ENCODE data around the gene CKLF. TPM values are rescaled to one million over a fixed set of nuclear protein-coding genes. Genes with fewer than 3 reads are reported as not detected.
"Not testable (repeated sequence)": the region's sequence is repeated elsewhere in the genome, so short reads cannot be mapped to it uniquely, and the experiment has no call there.

The CKLF gene
- total RNA-seq, 1 donor from 2014 or later, result 25.4 TPM

- DNase-seq (ENCODE audit: low read depth), result no peak
Measured at GRCh38 chr16:66592241-66592640, 39.9 kb downstream of the CKLF start.

- no peak for DNase-seq (ENCODE audit: low read depth)
Measured at GRCh38 chr16:66592814-66593213, 40.4 kb downstream of the CKLF start.

DNA sequence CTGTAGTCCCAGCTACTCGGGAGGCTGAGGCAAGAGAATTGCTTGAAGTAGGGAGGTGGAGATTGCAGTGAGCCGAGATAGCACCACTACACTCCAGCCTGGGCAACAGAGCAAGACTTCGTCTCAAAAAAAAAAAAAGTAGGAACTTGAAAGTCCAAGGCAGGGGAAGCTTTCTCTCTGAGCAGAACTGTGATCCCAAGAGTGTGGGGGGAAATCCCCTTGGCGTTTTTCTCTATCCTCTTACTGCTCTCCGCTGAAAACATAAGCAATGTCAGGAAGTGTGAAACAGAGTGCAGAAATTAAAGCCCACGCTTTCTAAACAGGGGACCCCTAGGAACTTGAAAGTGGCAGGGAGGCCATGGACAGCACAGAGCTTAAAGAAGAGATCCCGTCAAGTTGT, 42.4 kb downstream of the CKLF start:
- DNase-seq (ENCODE audit: low read depth), result no peak

DNA sequence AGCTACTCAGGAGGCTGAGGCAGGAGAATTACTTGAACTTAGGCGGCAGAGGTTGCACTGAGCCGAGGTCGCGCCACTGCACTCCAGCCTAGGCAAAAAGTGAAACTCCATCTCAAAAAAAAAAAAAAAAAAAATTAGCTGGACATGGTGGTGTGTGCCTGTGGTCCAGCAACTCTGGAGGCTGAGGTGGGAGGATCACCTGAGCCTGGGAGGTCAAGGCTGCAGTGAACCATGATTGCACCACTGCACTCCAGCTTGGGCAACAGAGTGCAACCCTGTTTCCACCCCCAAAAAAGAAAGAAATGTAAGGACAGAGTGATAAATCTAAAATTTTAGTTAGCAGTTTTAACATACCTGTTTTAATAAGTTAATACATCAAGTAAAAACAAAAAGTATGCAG, 44.2 kb downstream of the CKLF start:
- not testable (repeated sequence) for DNase-seq (ENCODE audit: low read depth)

GRCh38 chr16:66596986-66597848, 44.8 kb downstream of the CKLF start:
- DNase-seq (ENCODE audit: low read depth), result no peak

DNA sequence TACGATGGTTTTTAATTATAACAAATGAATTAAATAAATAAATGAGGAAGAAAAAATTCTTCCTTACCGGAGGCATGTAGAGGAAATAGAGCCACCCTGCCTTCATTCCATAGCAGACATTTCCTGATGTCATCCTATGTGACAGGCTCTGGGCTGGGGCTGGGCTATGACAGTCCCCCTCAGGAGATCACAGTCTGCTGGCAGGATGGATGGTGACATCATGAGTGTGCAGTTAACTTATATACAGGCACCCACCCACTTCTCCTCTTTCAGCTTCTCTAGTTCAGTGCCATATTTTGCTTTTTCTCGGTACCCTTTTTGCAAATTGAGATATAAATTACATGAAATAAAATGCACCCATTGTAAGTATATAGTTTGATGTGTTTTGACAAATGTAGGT, 45.7 kb downstream of the CKLF start:
- no peak for DNase-seq (ENCODE audit: low read depth)

- DNase-seq (ENCODE audit: low read depth), result no peak
Measured at GRCh38 chr16:66599726-66600125, 47.4 kb downstream of the CKLF start.

GRCh38 chr16:66600477-66600876, 48.1 kb downstream of the CKLF start:
- no peak for DNase-seq (ENCODE audit: low read depth)

- DNase-seq (ENCODE audit: low read depth), result no peak
Measured at GRCh38 chr16:66601471-66601870, 49.1 kb downstream of the CKLF start.

DNA sequence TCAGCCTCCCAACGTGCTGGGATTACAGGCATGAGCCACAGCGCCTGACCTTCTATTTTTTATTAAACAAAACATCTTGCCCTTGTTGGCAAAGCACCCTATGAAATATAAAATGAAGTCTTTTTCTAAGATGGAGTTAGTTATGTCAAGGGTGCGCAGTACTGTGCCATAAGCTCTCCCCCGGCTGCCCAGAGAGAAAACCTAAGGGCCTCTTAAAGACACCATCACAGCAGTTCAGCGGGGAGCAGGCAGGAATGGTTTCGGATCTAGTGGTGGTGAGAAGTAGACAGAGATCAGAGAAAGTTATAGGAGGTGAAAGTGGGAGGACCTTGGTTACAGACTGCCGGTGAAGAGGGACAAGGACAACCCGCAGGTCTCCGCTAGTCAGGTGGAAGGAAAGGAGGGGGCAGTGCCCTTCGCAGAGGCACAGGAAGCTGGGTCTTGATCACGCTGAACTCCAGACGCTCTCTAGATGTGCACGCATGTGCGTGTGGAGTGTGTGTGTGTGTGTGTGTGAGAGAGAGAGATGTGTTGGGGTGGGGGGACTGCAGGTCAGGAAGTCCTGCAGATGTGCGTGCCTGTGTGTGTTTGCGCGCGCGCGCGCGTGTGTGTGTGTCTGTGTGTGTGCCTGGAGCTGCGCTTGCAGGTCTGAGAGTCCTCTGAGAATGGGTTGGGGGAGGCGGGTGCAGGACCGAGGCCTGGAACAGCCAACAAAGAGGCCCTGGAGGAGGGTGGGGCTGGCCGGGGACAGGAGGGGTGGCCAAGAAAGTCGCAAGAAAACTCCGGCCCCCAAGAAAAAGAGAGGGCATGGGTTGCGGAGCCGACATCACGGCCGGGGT, 51.4 kb downstream of the CKLF start:
- DNase-seq (ENCODE audit: low read depth), result no peak

DNA sequence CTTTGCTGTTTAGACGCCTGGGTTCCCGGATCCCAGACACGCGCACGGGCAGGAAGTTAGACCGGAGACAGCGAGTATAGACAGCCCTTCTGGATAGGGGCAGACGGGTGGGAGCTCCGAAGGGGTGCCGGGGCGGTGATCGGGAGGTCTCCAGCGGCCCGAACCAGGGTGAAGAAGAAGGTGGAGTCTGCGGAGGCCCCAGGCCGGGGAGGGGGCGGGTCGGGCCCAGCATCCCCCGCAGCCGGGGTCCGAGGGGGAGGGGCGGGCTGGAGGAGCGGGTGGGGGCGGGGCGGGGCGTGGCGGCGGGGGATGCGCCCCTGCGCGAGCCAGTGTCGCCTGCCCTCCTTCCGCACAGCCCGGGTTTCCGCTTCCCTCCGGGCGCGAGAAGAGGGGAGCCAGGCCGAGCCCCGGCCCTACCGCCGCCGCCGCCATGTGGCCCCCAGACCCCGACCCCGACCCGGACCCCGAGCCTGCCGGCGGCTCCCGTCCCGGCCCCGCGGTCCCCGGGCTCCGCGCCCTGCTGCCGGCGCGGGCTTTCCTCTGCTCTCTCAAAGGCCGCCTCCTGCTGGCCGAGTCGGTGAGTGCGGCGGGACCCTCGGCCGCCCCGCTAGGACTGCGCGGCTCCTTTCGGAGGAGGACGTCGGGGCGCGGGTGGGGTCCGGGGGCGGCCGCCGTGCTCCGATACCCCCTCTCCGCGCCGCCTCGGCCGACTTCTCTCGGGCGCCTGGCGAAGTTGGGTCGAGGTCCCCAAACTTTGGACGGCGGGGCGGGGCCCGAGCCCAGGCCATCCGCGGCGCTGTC, 52.2 kb downstream of the CKLF start, which contains the start of gene CMTM3:
TSS of gene CMTM3 (plus strand) at position 329 of the 801 bp plus-strand sequence. CDS start at position 431, 102 bp downstream.
- peak; percentile 74 for DNase-seq (ENCODE audit: low read depth)

GRCh38 chr16:66605177-66605978, 53.0 kb downstream of the CKLF start:
- peak; percentile 64 for DNase-seq (ENCODE audit: low read depth)

DNA sequence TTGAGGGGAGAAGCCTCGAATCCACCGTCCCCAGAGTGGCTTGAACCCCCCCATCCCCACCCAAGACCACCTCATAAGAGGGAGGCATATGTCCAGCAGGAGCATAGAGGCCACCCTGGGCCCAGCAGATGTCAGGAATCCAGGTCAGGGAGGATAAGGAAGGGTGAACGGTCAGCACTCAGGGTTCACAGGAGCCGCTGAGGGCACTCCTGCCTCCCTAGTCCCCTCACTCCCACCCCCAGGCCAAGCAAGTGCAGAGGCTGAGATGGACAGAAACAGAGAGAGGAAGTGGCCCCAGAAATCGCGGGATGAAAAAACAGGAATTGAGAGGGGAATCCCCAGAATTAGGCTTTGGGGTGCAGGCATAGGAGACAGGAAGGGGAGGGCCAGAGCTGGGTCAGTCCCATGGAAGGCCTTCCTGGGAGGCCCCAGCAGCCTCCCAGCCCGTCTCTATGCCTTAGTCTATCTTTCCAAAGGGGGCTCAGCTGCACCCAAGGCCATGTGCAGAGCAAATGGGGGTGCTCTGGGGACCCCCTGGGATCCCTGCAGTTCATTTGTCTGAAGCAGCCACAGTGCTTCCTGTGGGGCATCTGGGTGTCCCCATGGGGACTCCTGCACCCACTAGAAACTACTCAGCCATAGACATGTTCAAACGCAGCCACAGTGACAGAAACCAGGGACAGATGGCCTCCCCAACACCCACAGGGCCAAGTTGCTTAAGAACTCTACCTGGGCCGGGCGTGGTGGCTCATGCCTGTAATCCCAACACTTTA, 53.8 kb downstream of the CKLF start:
- no peak for DNase-seq (ENCODE audit: low read depth)

DNA sequence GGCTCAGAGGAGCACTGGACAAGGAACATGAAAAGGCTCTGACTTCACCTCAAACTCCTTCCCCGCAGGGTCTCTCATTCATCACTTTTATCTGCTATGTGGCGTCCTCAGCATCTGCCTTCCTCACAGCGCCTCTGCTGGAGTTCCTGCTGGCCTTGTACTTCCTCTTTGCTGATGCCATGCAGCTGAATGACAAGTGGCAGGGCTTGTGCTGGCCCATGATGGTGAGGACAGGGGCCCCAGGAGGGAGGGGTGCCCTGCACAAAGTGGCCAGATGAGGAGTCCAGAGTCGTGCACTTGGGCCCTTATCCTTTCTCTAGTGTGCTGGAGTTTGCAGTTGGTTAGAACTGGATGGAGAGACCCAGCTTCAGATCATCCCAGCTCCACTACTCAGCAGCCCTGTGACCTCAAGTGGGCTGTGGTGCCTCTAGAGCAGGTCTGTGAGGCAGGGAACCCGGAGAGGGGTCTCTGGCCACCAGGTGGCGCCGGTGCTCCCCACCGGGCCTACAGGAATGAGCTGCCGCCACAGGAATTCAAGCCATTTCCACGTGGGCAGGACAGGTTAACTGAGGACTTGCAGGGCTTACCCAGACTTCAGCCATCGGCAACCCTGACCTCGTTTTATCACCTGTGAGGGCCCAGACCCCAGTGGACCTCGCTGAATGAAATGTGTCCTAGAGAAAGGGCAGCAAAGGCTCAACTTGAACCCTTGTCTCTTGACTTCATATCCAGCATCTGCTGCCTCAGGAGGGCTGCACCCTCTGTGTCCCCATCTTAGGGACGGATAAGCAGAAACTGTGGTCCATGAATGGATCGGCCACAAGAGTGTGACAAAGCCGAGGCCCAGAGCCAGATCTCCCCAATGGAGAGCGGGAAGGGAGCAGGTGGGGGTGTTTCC, 56.1 kb downstream of the CKLF start:
- peak; percentile 89 for DNase-seq (ENCODE audit: low read depth)

DNA sequence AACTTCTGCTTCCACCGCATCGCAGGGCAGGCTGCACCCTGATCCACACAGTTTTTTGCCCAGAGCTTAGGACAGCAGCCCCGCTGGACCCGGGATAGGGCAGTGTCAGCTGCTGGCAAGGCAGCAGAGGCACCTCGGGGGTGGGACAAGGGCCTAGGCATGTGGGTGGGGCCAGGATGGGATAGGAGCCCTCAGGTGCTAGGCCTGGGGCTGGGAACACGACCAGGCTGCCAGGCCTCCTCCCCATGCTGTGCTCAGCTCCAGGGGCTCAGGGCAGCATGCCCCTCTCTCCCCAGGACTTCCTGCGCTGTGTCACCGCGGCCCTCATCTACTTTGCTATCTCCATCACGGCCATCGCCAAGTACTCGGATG, 56.7 kb downstream of the CKLF start:
- no peak for DNase-seq (ENCODE audit: low read depth)

DNA sequence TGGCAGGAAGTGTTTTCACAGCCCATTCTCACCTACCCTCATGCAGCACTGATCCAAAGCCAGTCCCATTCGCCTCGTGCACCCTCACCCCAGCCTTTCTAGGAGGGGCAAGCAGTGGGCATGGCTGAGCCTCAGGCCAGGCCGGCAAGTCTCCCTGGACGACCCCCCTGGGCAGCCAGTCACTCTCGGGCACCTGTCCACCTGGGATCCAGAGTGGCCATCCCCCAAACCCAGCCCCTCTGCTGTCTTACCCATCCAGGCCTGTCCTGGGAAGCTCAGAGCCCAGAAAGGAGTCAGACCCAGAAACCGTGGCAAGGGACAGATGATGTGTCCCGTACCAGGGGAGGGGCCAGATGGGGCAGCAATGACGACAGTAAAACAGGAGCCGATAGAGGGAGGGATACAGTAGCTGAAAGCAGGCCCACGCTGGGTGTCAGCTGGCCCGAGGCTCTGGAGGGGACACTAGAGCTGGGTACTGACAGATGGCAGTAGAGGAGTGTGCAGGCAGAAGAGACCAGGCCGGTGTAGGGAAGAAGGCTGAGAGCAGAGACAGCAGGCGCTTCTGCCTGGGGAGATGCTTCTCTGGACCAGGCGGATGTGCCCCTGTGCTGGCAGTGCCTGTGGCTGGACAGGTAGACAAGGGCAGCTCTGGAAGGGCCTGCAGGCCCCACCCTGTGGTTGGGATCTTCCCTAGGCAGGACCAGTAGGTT, 57.9 kb downstream of the CKLF start:
- peak; percentile 29 for DNase-seq (ENCODE audit: low read depth)

DNA sequence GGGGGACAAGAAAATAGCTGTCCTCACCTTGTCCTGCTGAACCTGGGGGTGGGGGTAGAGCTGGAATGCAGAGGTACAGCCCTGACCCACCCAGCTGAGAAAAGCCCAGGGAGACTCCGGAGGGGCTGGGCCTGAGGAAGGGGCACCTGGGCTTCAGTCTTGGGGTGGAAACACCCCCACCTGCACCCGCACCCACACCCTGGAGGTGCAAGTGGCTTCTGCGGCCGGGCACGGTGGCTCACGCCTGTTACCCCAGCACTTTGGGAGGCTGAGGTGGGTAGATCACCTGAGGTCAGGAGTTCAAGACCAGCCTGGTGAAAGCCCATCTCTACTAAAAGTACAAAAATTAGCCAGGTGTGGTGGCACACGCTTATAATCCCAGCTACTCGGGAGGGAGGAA, 59.5 kb downstream of the CKLF start:
- DNase-seq (ENCODE audit: low read depth), result not testable (repeated sequence)

DNA sequence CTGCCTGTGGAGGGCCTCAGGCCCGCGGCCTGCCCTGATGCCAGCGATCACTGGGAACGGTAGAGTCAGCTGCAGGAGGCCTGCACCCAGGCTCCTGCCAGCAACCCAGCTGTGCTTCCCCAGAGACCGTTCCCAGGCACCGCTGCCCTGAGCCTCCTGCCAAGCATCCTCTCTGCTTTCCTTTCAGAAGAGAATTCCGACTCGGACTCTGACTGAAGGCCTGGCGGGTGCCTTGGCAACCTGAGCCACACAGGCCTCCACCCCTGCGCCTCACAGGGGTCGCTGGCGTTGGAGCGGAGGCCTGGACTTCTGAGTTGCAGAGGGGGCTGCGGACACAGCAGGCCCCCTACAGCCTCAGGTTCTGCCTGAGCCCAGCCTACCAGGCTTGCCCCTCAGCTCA, 60.0 kb downstream of the CKLF start:
- DNase-seq (ENCODE audit: low read depth), result no peak

All from myocyte (in vitro differentiated cells).